Mesenchymal stem cell (in vitro differentiated cells and primary cell): Measurements from ENCODE around the gene ENSA.
A peak's percentile ranks its signal among the peaks of the same experiment; 100 is the strongest.

Source experiments
- DNase-seq: peaks from one replicate; pipeline ENCODE4 v3.0.0-alpha.2; 2013
- H2AFZ ChIP-seq: one replicate; pipeline ENCODE4 v1.6.1; 2013; ENCODE audit warnings: low read depth, mild to moderate bottlenecking, control low read depth, inconsistent platforms, low read length, moderate library complexity
- H2AK5ac ChIP-seq: 2 replicates; pipeline ENCODE4 v1.6.1; 2013; ENCODE audit warnings: low read length, moderate library complexity, mild to moderate bottlenecking, inconsistent platforms; ENCODE audit not compliant: severe bottlenecking
- H2BK120ac ChIP-seq: one replicate; pipeline ENCODE4 v1.6.1; 2013; ENCODE audit warnings: low read depth, mild to moderate bottlenecking, inconsistent platforms, low read length, moderate library complexity
- H2BK12ac ChIP-seq, 2 experiments: one replicate each; pipeline ENCODE4 v1.6.1; 2013; ENCODE audit warnings: inconsistent platforms in 2 of 2, low read length in 2 of 2, mild to moderate bottlenecking in 2 of 2, moderate library complexity in 2 of 2, control low read depth in 1 of 2
- H2BK15ac ChIP-seq: one replicate; pipeline ENCODE4 v1.6.1; 2013; ENCODE audit warnings: mild to moderate bottlenecking, low read depth, inconsistent platforms; ENCODE audit not compliant: poor library complexity, severe bottlenecking
- H2BK5ac ChIP-seq: 2 replicates; pipeline ENCODE4 v1.6.1; 2013; ENCODE audit warnings: low read depth, mild to moderate bottlenecking, low read length, control low read depth, inconsistent platforms; ENCODE audit not compliant: poor library complexity, severe bottlenecking
- H3K14ac ChIP-seq, 2 experiments: one replicate each; pipeline ENCODE4 v1.6.1; 2013; ENCODE audit warnings: inconsistent platforms in 2 of 2, low read length in 2 of 2, control low read depth in 1 of 2, mild to moderate bottlenecking in 1 of 2, moderate library complexity in 1 of 2
- H3K18ac ChIP-seq, 2 experiments: one replicate each; pipeline ENCODE4 v1.6.1; 2013; ENCODE audit warnings: inconsistent platforms in 2 of 2, low read length in 2 of 2, control low read depth in 1 of 2, low read depth in 1 of 2, mild to moderate bottlenecking in 1 of 2
- H3K23ac ChIP-seq, 2 experiments: one replicate each; pipeline ENCODE4 v1.6.1; 2013; ENCODE audit warnings: inconsistent platforms in 2 of 2, low read length in 2 of 2, mild to moderate bottlenecking in 2 of 2, moderate library complexity in 2 of 2, control low read depth in 1 of 2
- H3K27ac ChIP-seq: 2 replicates; pipeline ENCODE4 v1.5.1; 2013; ENCODE audit warnings: mild to moderate bottlenecking, moderate library complexity, low read length, control low read depth, inconsistent platforms; ENCODE audit not compliant: poor library complexity, severe bottlenecking
- H3K27me3 ChIP-seq, 2 experiments: 2 replicates each; pipeline versions ENCODE4 v1.6.1 to v1.7.0; 2013; ENCODE audit warnings: low read length in 2 of 2, mild to moderate bottlenecking in 2 of 2, moderate library complexity in 2 of 2, control low read depth in 1 of 2, inconsistent platforms in 1 of 2; ENCODE audit not compliant: control insufficient read depth in 1 of 2, insufficient read depth in 1 of 2
- H3K36me3 ChIP-seq, 2 experiments: 2 replicates each; pipeline versions ENCODE4 v1.6.1 to v1.7.0; 2013; ENCODE audit warnings: low read length in 2 of 2, control low read depth in 1 of 2, inconsistent platforms in 1 of 2, low read depth in 1 of 2, mild to moderate bottlenecking in 1 of 2; ENCODE audit not compliant: insufficient read depth in 2 of 2, control insufficient read depth in 1 of 2
- H3K4ac ChIP-seq, 2 experiments: one replicate each; pipeline ENCODE4 v1.6.1; 2013; ENCODE audit warnings: inconsistent platforms in 2 of 2, low read length in 2 of 2, mild to moderate bottlenecking in 2 of 2, moderate library complexity in 2 of 2, control low read depth in 1 of 2, low read depth in 1 of 2
- H3K4me1 ChIP-seq: 2 replicates; pipeline ENCODE4 v1.6.1; 2013; ENCODE audit warnings: low read depth, low read length, control low read depth; ENCODE audit not compliant: control insufficient read depth, insufficient read depth
- H3K4me2 ChIP-seq: 2 replicates; pipeline ENCODE4 v1.6.1; 2013; ENCODE audit warnings: low read length, mild to moderate bottlenecking, inconsistent platforms; ENCODE audit not compliant: poor library complexity, severe bottlenecking
- H3K4me3 ChIP-seq, 2 experiments: 2 replicates each; pipeline versions ENCODE4 v1.5.1 to v1.7.0; 2013; ENCODE audit warnings: low read length in 2 of 2, mild to moderate bottlenecking in 2 of 2, control low read depth in 1 of 2, low read depth in 1 of 2; ENCODE audit not compliant: insufficient read depth in 1 of 2
- H3K79me1 ChIP-seq: replicated peaks from 2 replicates; pipeline ENCODE4 v1.6.1; 2013; ENCODE audit warnings: mild to moderate bottlenecking, control low read depth, low read length, inconsistent platforms; ENCODE audit not compliant: poor library complexity, severe bottlenecking
- H3K9ac ChIP-seq: 2 replicates; pipeline ENCODE4 v1.7.0; 2013; ENCODE audit warnings: mild to moderate bottlenecking, low read length, moderate library complexity
- H3K9me3 ChIP-seq: 2 replicates; pipeline ENCODE4 v1.7.0; 2013; ENCODE audit warnings: mild to moderate bottlenecking, low read length; ENCODE audit not compliant: control insufficient read depth
- H4K8ac ChIP-seq: one replicate; pipeline ENCODE4 v1.6.1; 2013; ENCODE audit warnings: inconsistent platforms, mild to moderate bottlenecking, low read length, moderate library complexity
- H4K91ac ChIP-seq: one replicate; pipeline ENCODE4 v1.6.1; 2013; ENCODE audit warnings: mild to moderate bottlenecking, low read length, inconsistent platforms
- WGBS: methylation state at CpG from one replicate; pipeline ENCODE4 v1.1.7; 2013; ENCODE audit warnings: mixed read lengths; 5-methylcytosine and 5-hydroxymethylcytosine counted together

The ENSA gene

DNA sequence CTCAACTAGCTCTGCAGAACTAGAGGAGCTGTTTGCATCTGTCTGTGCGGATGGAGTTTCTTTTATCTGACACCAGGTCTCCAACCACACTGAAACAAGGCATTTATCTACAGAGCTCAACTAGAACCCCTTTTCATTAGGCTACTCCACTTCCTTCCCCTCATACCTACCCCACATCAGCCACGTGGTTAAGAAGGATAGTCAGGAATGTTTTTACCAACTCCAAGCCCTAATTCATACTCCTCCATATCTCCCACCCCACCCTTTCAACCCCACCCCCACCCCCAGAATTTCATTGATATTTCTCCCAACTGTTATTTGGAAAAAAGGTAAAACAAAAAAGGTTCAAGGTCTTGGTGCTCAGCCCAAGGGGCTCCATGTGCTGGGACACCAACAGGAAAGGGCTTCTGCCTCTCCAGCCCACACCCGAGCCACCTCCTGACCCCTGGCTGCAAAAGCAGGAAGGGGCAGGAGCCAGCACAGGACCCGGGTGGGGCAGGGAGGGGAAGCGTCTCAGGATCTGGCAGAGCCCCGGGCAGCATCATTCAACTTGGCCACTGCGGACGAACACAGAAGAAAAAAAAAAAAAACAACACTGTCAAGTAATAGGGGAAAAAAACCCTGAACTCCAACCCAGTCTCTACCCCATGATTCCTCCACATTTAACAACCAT is 7.0 kb downstream of the ENSA start:
- H2BK15ac ChIP-seq, result no peak overlapping the region
- no peak overlapping the region for H3K4ac ChIP-seq
- no peak overlapping the region for H3K4me2 ChIP-seq
- H3K4me3 ChIP-seq, result no peak overlapping the region
- no peaks in the 10 kb centered on the region for H3K9me3 ChIP-seq
- no peak overlapping the region for H2BK12ac ChIP-seq
- peak overlapping the region; percentile 80 for H4K91ac ChIP-seq
- peaks cover 34 to 67% of the 10 kb centered on the region in 2 experiments for H3K36me3 ChIP-seq
- no peak overlapping the region for H2AFZ ChIP-seq
- H3K4me1 ChIP-seq, result peaks cover 2% of the 10 kb centered on the region
- H3K18ac ChIP-seq, result no peak overlapping the region
- H2BK120ac ChIP-seq, result peak overlapping the region; percentile 5
- no peaks in the 10 kb centered on the region for H3K27me3 ChIP-seq
- DNase-seq, result no peak
- 74% methylated on average over 8 of the region's 8 CpGs for WGBS
- H4K8ac ChIP-seq, result no peak overlapping the region
- no peak overlapping the region for H2BK5ac ChIP-seq
- H2AK5ac ChIP-seq, result no peak overlapping the region
- H3K23ac ChIP-seq, result no peak overlapping the region
- no peak overlapping the region for H3K14ac ChIP-seq
- no peak overlapping the region for H3K27ac ChIP-seq
- H3K9ac ChIP-seq, result peak overlapping the region; percentile 82
- peaks cover 20% of the 10 kb centered on the region for H3K79me1 ChIP-seq

DNA sequence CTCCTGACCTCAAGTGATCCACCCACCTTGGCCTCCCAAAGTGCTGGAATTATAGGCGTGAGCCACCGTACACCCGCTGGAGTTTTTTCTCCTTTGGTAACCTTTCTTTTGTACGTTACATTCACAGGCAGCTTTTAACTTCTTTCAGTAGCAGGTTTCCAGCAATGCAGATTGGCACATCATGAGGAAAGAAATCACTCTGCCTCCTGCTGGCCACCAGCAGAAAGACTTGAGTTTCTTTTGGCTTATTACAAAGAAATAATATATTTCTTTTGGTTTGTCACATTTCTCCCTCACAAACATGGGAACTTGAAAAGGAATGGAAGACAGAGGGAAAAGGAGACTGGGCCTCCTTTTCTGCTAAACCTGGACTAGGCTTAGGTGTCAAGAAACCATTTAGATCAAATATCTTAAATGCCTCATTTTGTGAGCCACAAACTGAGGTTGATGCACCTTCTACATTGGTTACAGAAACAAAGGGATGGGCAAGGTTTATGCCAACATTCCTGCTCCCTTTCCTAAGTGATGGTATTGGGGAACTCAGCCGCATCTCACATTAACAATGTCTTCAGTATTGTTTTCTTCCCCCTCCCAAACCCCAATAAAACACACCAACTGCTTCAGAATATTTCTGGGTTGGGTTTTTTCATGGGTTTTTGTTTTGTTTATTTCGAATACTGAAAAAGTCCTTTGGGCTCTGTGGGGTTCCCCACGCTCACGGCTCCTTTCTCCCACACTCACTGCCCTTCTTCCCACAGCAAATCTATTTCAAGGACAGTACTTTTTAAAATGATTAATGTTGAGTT is 7.7 kb downstream of the ENSA start:
- H4K8ac ChIP-seq, result no peak overlapping the region
- peak; percentile 74 for DNase-seq
- H2BK15ac ChIP-seq, result no peak overlapping the region
- no peak overlapping the region for H2AFZ ChIP-seq
- no peak overlapping the region for H4K91ac ChIP-seq
- no peak overlapping the region for H3K4me2 ChIP-seq
- peak overlapping the region in 1 of 2 experiments; percentile 27 for H3K4me3 ChIP-seq
- H3K9me3 ChIP-seq, result no peaks in the 10 kb centered on the region
- H2BK12ac ChIP-seq, result no peak overlapping the region
- peaks cover 17% of the 10 kb centered on the region for H3K79me1 ChIP-seq
- peaks cover 2% of the 10 kb centered on the region for H3K4me1 ChIP-seq
- no peak overlapping the region for H3K27ac ChIP-seq
- no peak overlapping the region for H2AK5ac ChIP-seq
- no peak overlapping the region for H3K14ac ChIP-seq
- no peaks in the 10 kb centered on the region for H3K27me3 ChIP-seq
- H3K36me3 ChIP-seq, result peaks cover 36 to 67% of the 10 kb centered on the region in 2 experiments
- WGBS, result 73% methylated on average over 5 of the region's 8 CpGs
- no peak overlapping the region for H3K23ac ChIP-seq
- H2BK5ac ChIP-seq, result no peak overlapping the region
- H3K9ac ChIP-seq, result peak overlapping the region; percentile 82
- no peak overlapping the region for H3K18ac ChIP-seq
- H3K4ac ChIP-seq, result no peak overlapping the region
- H2BK120ac ChIP-seq, result no peak overlapping the region

DNA sequence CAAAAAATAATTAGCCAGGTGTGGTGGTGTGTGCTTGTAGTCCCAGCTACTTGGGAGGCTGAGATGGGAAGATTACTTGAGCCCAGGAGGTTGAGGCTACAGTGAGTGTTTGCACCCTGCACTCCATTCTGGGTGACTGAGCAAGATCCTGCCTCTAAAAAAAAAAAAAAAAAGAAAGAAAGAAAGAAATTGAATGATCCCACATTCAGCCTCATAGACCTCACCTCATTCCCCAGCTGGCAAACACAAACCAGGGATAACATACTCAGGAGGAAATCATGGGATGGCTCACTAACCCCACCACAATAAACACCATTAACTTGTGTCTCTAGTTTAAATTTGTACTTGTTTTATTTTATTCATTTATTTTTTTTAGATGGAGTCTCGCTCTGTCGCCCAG is 8.5 kb downstream of the ENSA start:
- Histone ChIP-seq H3K23ac (no peak overlapping the region), H3K27me3 (no peaks in the 10 kb centered on the region), H3K36me3 (peaks cover 29 to 68% of the 10 kb centered on the region in 2 experiments)

More for the DNA sequence above, 8.5 kb downstream of the ENSA start:
- no peak for DNase-seq
- Histone ChIP-seq H3K4me3 (peak overlapping the region in 1 of 2 experiments; percentile 53), H2BK15ac (no peak overlapping the region), H3K4ac (no peak overlapping the region), H4K8ac (no peak overlapping the region), H3K4me1 (peaks cover 2% of the 10 kb centered on the region), H3K79me1 (peaks cover 12% of the 10 kb centered on the region), H2AK5ac (peak overlapping the region; percentile 79), H3K4me2 (no peak overlapping the region), H2BK5ac (no peak overlapping the region), H3K9me3 (no peaks in the 10 kb centered on the region), H2AFZ (no peak overlapping the region), H4K91ac (no peak overlapping the region), H3K14ac (no peak overlapping the region), H2BK120ac (no peak overlapping the region), H2BK12ac (no peak overlapping the region), H3K9ac (peak overlapping the region; percentile 82), H3K18ac (no peak overlapping the region), H3K27ac (no peak overlapping the region)
- 94% methylated on average over 2 of the region's 2 CpGs for WGBS
